DLD1 (cell line): ENCODE results near the gene LMBR1.
"Not testable (repeated sequence)": the region's sequence is repeated elsewhere in the genome, so short reads cannot be mapped to it uniquely, and the experiment has no call there.

Source experiments
- in situ Hi-C: cut with HindIII; loops from 2 replicates; pipeline ENCODE4 v1.10.0; 2017; ENCODE audit warnings: low sequenced_read_pairs

LMBR1 gene

GRCh38 chr7:156906200-156906649, 13.2 kb upstream of the LMBR1 start:
- in situ Hi-C loops: no loop called here

DNA sequence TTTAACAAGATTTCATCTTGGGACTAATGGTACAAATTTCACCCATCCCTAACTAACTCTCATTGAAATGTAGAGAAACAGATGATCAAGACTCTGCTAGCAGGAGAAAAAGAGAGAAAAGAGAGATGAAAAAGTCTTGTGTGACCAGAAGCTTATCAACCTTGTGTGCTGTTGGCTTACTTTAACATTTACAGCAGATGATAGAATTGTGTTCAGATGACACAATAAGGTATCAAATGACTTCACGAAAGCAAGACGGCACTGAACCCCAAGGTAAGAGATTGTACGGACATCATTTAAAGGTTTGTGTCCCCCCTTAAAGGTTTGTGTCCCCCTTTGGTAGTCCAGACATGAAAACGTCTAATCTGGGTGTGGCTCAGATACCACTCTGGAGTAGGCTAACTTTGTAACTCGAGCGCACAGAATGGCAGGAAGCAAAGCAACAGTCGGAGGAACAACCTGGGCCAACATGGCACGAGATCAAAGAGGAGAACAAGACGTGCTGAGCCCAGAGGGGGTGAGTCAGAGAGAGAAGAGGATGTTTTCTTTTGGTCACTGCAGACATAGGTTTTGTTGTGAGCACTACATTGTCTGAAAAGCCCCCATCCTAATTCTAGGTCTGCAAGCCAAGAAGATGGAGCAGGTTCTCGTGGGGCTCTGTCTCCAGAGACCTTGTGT, 10.4 kb upstream of the LMBR1 start:
- in situ Hi-C loops: no loop called here

GRCh38 chr7:156900093-156900492, 7.1 kb upstream of the LMBR1 start:
- in situ Hi-C loops: not testable (repeated sequence)

DNA sequence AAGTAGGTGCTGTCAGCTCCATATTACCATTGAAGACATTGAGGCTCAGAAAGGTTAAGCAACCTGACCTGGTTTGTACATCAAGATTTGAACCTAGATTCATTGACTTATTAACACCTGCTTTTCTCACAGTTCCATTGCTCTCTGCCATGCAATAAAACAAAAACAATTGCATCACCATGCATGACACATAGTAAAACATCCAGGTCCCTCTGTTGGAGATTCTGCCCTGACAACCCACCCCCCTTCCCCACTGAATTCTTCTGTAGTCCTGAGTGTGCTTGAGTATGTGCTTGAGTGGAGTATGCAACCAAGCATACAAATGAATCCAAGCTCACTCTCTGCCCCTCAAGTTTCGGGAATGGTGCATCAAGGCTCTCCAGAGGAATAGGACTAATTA, 6.0 kb upstream of the LMBR1 start:
- in situ Hi-C loops: no loop called here

DNA sequence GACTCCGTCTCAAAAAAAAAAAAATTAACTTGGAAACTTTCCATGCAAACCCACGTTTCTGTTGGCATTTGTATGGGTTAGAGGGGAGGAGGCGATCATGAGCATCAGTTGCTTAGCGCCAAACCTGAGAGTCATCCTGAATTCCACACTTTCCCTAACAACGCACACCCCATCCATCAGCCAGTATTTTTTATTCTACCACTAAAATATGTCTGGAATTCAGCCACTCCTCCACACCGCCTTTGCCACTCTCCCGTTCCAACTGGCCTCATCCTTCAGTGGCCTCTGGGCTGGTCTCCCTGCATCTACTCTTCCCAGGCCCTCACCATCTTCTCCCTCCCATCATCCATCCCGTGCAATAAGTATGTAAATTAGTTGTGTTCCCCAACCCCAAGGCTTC, 4.7 kb upstream of the LMBR1 start:
- in situ Hi-C loops: no loop called here

DNA sequence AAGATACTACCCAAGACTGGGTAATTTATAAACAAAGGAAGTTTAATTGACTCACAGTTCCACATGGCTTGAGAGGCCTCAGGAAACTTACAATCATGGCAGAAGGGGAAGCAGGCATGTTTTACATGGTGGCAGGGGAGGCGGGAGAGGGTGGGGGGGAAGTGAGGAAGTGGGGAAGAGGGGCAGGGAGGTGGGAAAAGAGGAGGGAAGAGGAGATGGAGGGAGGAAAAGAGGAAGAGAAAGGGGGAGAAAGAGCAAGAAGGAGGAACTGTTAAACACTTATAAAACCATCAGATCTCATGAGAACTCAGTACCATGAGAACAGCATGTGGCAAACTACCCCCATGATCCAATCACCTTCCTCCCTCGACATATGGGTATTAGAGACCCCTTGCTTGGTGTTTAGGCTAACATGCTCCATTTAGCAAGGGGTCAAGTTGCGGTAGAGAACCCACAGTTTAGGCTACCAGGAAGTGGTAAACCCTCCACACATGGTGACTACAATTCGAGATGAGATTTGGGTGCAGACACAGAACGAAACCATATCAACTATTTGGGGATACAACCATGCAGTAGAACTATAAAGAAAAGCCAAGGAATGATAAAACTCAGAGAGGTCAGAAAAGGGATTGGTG, 3.5 kb upstream of the LMBR1 start:
- in situ Hi-C loops: no loop called here

DNA sequence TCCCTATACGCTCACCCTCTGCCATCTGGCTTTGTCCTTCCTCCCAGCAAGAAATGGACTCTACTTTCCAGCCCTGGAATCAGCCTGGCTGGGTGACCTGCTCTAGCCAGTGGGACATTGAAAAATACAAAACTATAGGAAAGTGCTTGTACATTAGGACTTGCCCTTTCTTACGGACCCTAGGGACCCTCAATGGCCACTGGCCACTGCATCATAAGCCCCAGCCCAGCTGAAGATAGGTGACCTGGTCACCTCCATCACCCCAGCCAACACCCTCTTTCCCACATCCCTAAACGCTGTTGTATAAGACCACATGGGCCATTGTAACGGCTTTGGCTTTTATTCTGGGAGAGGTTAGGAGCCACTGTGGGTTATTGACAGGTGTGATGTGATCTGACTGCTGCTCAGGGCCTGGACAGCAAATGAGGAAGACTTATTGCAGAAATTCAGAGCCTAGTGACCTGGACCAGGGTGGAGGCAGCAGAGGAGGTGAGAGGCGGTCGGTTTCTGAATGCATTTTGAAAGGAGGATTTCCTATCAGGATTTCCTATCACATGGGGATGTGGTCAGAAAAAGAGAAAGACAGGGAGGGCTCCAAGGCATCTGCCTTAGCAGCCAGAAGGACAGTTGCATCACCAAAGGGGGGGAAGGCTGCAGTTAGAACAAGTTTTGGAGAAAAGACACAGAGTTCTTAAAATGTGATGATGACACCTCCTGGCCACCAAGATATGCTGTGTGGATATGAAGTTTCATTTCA, 2.2 kb upstream of the LMBR1 start:
- in situ Hi-C loops: no loop called here

- in situ Hi-C loops: no loop called here
These were observed 742 bp downstream of the LMBR1 start for GRCh38 chr7:156892081-156892800.

DNA sequence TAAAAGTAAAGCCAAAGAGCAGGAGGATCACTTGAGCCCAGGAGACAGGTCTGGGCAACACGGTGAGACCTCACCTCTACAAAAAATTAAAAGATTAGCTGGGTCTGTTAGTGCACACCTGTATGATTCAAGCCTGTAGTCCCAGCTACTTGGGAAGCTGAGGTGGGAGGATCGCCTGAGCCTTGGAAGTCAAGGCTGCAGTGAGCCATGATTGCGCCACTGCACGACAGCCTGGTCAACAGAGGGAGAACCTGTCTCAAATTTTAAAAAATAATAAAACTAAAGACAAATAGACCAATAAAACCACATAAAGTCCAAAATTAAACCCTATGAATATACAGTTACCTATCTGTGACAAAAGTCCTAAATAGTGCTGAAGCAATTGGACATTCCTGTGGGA, 3.2 kb downstream of the LMBR1 start:
- in situ Hi-C loops: no loop called here

DNA sequence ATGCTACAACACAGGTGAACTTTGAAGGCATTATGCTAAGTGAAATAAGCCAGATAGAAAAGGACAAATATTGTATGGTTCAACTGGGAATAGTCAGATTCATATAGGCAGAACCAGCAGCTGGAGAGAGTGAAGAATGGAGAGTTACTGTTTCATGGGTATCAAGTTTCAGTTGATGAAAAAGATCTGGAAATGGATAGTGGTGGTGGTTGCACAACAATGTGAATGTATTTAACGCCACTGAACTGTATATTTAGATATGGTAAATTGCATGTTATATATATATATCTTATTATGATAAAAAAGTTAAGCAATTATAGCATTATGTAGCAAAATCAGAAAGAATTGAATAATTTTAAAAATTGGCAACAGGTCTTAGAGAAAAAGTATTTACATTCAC, 3.9 kb downstream of the LMBR1 start:
- in situ Hi-C loops: no loop called here

DNA sequence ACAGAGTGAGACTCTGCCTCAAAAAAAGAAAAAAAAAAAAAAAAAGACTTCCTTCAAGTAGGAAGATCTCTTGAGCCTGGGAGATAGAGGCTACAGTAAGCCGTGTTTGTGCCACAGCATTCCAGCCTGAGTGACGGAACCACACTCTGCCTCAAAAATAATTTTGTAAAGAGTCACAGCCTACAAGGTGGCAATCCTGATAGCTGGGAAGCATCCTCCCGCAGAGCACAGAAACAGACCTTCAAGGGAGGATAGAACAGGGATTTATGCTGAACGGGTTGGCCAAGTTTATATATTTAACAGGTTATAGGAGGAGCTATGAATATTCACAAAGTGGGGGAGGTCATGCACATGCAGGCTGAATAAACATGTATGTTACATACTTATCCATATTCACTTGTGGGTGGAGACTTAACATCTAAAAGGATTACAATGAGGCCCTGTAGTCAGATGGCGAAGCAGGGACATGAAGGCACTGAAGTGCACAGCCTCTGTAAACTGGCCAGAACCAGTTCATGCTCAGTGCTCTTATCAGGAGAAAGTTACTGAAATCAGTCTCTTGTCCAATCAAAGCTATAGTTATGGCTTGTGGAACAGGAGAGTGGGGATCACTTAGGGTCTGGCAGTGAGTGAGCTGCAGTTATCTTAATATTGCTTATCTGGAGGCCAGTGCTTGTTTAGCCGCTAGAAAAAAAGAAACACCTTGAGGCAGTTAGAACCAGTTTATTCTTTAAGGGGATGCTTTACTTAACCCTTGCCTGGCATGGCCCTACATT, 6.8 kb downstream of the LMBR1 start:
- in situ Hi-C loops: no loop called here

GRCh38 chr7:156881679-156882078, 11.3 kb downstream of the LMBR1 start:
- in situ Hi-C loops: no loop called here

DNA sequence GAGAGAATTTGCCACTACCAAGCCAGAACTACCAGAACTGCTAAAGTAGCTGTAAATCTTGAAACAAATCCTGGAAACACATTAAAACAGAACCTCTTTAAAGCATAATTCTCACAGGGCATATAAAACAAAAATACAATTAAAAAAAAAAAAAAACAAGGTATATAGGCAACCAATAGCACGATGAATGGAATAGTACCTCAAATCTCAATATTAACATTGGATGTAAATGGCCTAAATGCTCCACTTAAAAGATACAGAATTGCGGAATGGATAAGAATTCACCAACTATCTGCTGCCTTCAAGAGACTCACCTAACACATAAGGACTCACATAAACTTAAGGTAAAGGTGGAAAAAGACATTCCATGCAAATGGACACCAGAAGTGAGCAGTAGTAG, 17.2 kb downstream of the LMBR1 start:
- in situ Hi-C loops: no loop called here

DNA sequence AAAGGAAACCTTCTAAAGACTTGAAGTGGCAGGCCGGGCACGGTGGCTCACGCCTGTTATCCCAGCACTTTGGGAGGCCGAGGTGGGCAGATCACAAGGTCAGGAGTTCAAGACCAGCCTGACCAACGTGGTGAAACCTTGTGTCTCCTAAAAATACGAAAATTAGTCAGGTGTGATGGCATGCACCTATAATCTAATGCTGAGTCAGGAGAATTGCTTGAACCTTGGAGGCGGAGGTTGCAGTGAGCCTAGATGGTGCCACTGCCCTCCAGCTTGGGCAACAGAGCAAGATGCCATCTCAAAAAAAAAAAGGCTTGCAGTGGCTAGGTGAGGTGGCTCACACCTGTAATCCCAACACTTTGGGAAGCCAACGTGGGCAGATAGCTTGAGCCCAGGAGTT, 24.6 kb downstream of the LMBR1 start:
- in situ Hi-C loops: not testable (repeated sequence)

DNA sequence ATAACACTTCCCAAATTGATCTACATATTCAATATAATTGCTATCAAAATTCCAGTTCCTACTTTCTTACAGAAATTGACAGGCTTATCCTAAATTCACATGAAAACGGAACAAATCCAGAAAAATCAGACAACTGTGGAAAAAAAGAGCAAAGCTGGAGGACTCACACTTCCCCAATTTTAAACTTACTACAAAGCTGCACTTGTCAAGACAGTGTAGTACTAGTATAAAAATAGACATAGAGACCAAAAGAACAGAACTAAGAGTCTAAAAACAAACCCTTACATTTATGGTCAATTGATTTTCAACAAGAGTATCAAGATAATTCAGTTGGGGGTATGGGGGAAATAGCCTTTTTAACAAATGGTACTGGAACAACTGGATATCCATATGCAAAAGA, 27.5 kb downstream of the LMBR1 start:
- in situ Hi-C loops: no loop called here

DNA sequence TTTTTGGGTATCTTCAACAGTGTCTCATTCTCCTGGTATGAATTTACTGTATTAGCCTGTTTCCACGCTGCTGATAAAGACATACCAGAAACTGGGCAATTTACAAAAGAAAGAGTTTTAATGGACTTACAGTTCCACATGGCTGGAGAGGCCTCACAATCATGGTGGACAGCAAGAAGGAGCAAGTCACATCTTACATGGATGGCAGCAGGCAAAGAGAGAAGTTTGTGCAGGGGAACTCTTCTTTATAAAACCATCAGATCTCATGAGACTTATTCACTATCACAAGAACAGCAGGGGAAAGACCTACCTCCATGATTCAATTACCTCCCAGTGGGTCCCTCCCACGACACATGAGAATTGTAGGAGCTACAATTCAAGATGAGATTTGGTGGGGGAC, 31.0 kb downstream of the LMBR1 start:
- in situ Hi-C loops: not testable (repeated sequence)

DNA sequence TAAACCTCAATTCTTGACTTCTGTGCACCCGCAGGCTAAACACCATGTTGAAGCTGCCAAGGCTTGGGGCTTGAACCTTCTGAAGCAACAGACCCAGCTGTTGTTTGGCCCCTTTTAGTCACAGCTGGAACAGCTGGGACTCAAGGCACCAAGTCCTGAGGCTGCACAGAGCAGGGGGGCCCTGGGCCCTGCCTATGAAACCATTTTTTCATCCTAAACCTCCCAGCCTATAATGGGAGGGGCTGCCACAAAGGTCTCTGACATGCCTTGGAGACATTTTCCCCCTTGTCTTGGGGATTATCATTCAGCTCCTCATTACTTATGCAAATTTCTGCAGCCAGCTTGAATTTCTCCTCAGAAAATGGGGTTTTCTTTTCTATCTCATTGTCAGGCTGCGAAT, 31.8 kb downstream of the LMBR1 start:
- in situ Hi-C loops: no loop called here

DNA sequence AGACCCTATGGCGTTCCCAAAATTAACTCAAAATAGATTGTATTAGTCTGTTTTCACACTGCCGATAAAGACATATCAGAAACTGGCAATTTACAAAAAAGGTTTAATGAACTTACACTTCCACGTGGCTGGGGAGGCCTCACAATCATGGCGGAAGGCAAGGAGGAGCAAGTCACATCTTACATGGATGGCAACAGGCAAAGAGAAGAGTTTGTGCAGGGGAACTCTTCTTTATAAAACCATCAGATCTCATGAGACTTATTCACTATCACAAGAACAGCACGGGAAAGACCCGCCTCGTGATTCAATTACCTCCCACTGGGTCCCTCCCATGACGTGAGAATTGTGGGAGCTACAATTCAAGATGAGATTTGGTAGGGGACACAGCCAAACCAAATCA, 32.9 kb downstream of the LMBR1 start:
- in situ Hi-C loops: not testable (repeated sequence)

DNA sequence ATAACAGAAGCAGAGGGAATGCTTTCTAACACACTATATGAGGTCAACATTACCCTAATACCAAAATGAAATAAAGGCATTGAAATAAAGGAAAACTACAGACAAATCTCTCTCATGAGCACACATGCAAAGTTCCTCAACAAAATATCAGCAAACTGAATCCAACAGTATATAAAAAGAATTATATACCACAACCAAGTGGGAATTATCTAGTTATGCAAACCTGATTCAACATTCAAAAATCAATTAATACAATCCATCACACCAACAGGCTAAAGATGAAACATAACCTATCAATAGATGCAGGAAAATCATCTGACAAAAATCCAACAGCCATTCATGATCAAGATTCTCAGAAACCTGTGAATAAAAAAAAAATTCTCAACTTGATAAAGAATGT, 34.5 kb downstream of the LMBR1 start:
- in situ Hi-C loops: no loop called here

GRCh38 chr7:156857757-156858156, 35.2 kb downstream of the LMBR1 start:
- in situ Hi-C loops: no loop called here

DNA sequence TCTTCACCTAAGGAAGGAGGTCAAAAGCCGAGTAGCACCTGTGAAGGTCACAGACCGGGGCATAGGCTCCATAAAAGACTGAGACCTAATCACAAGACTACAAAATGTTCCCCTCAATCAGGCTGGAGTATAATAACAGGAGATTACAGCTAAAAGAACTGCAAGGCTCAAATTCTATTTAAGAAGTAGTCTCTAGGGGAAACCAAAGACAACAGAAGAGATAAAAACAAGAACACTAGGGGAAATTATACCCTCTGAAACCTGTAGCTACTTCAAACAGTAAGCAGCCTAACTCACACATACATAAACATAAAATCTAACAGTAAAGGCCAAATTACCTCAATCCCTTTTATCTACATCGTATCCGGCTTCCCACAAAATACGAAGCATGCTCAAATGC, 38.3 kb downstream of the LMBR1 start:
- in situ Hi-C loops: no loop called here
